CD4-positive, alpha-beta memory T cell (primary cell): Measurements from ENCODE around the gene SLC15A3. TPM values are rescaled to one million over a fixed set of nuclear protein-coding genes. Genes with fewer than 3 reads are reported as not detected.

ENCODE experiments used
- CTCF ChIA-PET: fragments of 350-600 bp; sonication (Branson Sonifier 250); formaldehyde crosslinking; loops from one replicate; lab custom pipeline; 2021; ENCODE audit warnings: inconsistent platforms; ENCODE audit not compliant: partially characterized antibody; lab: Charles Lee
- POLR2A ChIA-PET: fragments of 350-600 bp; sonication (Branson Sonifier 250); formaldehyde crosslinking; loops from one replicate; lab custom pipeline; 2021; ENCODE audit not compliant: partially characterized antibody; lab: Charles Lee
- DNase-seq, 5 donors: peaks; one replicate each; pipeline versions ENCODE4 v3.0.0 to v3.0.0-alpha.2; 2020 to 2022; ENCODE audit warnings: mixed read lengths in 1 of 5
- H3K27ac ChIP-seq: one replicate; pipeline ENCODE4 v1.7.0; 2013; ENCODE audit warnings: low read depth, low read length
- H3K27me3 ChIP-seq: 2 replicates; pipeline ENCODE4 v1.7.0; 2013; ENCODE audit warnings: mild to moderate bottlenecking, low read length, moderate library complexity; ENCODE audit not compliant: insufficient read depth
- H3K36me3 ChIP-seq: 2 replicates; pipeline ENCODE4 v1.7.0; 2013; ENCODE audit warnings: mild to moderate bottlenecking, low read length, moderate library complexity; ENCODE audit not compliant: insufficient read depth
- H3K4me1 ChIP-seq: 2 replicates; pipeline ENCODE4 v1.7.0; 2013; ENCODE audit warnings: mild to moderate bottlenecking, low read length, moderate library complexity; ENCODE audit not compliant: insufficient read depth
- H3K4me3 ChIP-seq, 2 donors: one replicate each; pipeline ENCODE4 v1.7.0; 2013; ENCODE audit warnings: low read length in 2 of 2, mild to moderate bottlenecking in 1 of 2
- H3K9me3 ChIP-seq, 2 donors: one replicate each; pipeline ENCODE4 v1.7.0; 2013; ENCODE audit warnings: low read length in 2 of 2, control low read depth in 1 of 2; ENCODE audit not compliant: control insufficient read depth in 1 of 2
- H3K27ac Mint-ChIP-seq, 7 donors: one replicate each; pipeline ENCODE4 v1.8.0; 2020 to 2021; ENCODE audit warnings: mixed read lengths in 7 of 7, mild to moderate bottlenecking in 6 of 7, inconsistent platforms in 3 of 7, moderate library complexity in 3 of 7
- H3K27me3 Mint-ChIP-seq, 2 donors: one replicate each; pipeline ENCODE4 v1.8.0; 2020 to 2021; ENCODE audit warnings: mixed read lengths in 2 of 2
- H3K36me3 Mint-ChIP-seq, 2 donors: one replicate each; pipeline ENCODE4 v1.8.0; 2020 to 2021; ENCODE audit warnings: mixed read lengths in 2 of 2, inconsistent platforms in 1 of 2, mild to moderate bottlenecking in 1 of 2
- H3K4me1 Mint-ChIP-seq, 4 donors: one replicate each; pipeline ENCODE4 v1.8.0; 2020 to 2021; ENCODE audit warnings: mixed read lengths in 4 of 4, mild to moderate bottlenecking in 1 of 4
- H3K4me3 Mint-ChIP-seq, 8 donors: one replicate each; pipeline ENCODE4 v1.8.0; 2020 to 2021; ENCODE audit warnings: mixed read lengths in 8 of 8, mild to moderate bottlenecking in 7 of 8, moderate library complexity in 6 of 8, inconsistent platforms in 3 of 8
- H3K9me3 Mint-ChIP-seq, 8 donors: one replicate each; pipeline ENCODE4 v1.8.0; 2020 to 2021; ENCODE audit warnings: mixed read lengths in 8 of 8, mild to moderate bottlenecking in 5 of 8, inconsistent platforms in 3 of 8, moderate library complexity in 1 of 8
- intact Hi-C: fragments of 100-400 bp; cut with micrococcal nuclease; formaldehyde crosslinking; loops from one replicate; pipeline ENCODE4 v1.15.1; 2023
- polyA plus RNA-seq, 2 donors: library from polyadenylated mRNA; unstranded; fragments of 300-500 nt; fragmentation: Illumina TruSeq; gene quantifications; one replicate each; pipeline ENCODE4 v1.2.3, GENCODE V29; 2021
- total RNA-seq, 2 experiments: library from RNA; stranded (reverse); gene quantifications; one replicate each; pipeline ENCODE4 v1.2.3, GENCODE V29; 2021

The SLC15A3 gene
- total and polyA plus RNA-seq, 4 experiments from 2014 or later: 0.29 to 5.4 (median 4.6) TPM; not detected in 1

GRCh38 chr11:60916669-60917206 lies 35.2 kb downstream of the SLC15A3 start:
- intact Hi-C loops: no loop called here
- Histone ChIP-seq H3K27ac (no peak overlapping the region), H3K4me1 (peaks cover 39% of the 10 kb centered on the region), H3K36me3 (peaks cover 27% of the 10 kb centered on the region), H3K9me3 (no peaks in the 10 kb centered on the region), H3K4me3 (no peak overlapping the region), H3K27me3 (no peaks in the 10 kb centered on the region)
- peak overlapping the region in 4 of 8 donors; percentile 16 to 55 (median 38) for H3K4me3 Mint-ChIP-seq
- peaks cover 26 to 52% (median 39%) of the 10 kb centered on the region in 4 donors for H3K4me1 Mint-ChIP-seq
- ChIA-PET CTCF (interaction anchor here (1.2 to 5.2 kb wide), 4 partner anchors 14 to 212 kb away, joined by 3 to 117 read pairs (median 4); partner anchors contain the start of gene PRPF19), POLR2A (interaction anchor here (0.6 to 4.8 kb wide), 3 partner anchors 14 to 213 kb away, joined by 3 to 111 read pairs (median 12); partner anchors contain the start of gene PRPF19)
- peaks cover 32 to 52% of the 10 kb centered on the region in 2 donors for H3K36me3 Mint-ChIP-seq
- no peaks in the 10 kb centered on the region for H3K27me3 Mint-ChIP-seq
- peak overlapping the region in 6 of 7 donors; percentile 14 to 82 (median 50) for H3K27ac Mint-ChIP-seq
- H3K9me3 Mint-ChIP-seq: no peaks in the 10 kb centered on the region
- no peak for DNase-seq

- Histone ChIP-seq H3K4me3 (peak overlapping the region; percentile 79 to 96), H3K9me3 (no peaks in the 10 kb centered on the region), H3K27ac (peak overlapping the region; percentile 96), H3K4me1 (peaks cover 47% of the 10 kb centered on the region), H3K36me3 (peaks cover 14% of the 10 kb centered on the region), H3K27me3 (no peaks in the 10 kb centered on the region)
- ChIA-PET CTCF (interaction anchor here (0.6 to 5.2 kb wide), 26 partner anchors 9 to 419 kb away, joined by 3 to 117 read pairs (median 3); partner anchors contain the start of genes PRPF19 and TMEM132A), POLR2A (interaction anchor here (0.7 to 4.8 kb wide), 25 partner anchors 8 to 477 kb away, joined by 3 to 111 read pairs (median 5); partner anchors contain the start of genes CD5, CYB561A3, PRPF19 and TMEM132A)
- Mint-ChIP-seq H3K27ac (peak overlapping the region; percentile 82 to 96 (median 94)), H3K4me1 (peaks cover 31 to 64% (median 44%) of the 10 kb centered on the region in 4 donors), H3K4me3 (peak overlapping the region; percentile 88 to 97 (median 92)), H3K36me3 (peaks cover 18 to 38% of the 10 kb centered on the region in 2 donors), H3K27me3 (no peaks in the 10 kb centered on the region), H3K9me3 (no peaks in the 10 kb centered on the region)
- peak; percentile 63 to 86 (median 68) for DNase-seq
- intact Hi-C loops: loop anchor here (1.0 to 2.0 kb wide), 5 partner anchors 37 to 272 kb away; partner anchors contain the start of genes CD6, SLC15A3 and VPS37C
Measured at GRCh38 chr11:60915248-60915914, 36.6 kb downstream of the SLC15A3 start.

GRCh38 chr11:60914633-60915247 lies 37.2 kb downstream of the SLC15A3 start:
- Mint-ChIP-seq H3K4me3 (peak overlapping the region; percentile 88 to 97 (median 92)), H3K36me3 (peaks cover 12 to 32% of the 10 kb centered on the region in 2 donors), H3K27ac (peak overlapping the region; percentile 82 to 96 (median 94)), H3K4me1 (peaks cover 31 to 65% (median 44%) of the 10 kb centered on the region in 4 donors), H3K9me3 (no peaks in the 10 kb centered on the region), H3K27me3 (no peaks in the 10 kb centered on the region)
- Histone ChIP-seq H3K27me3 (no peaks in the 10 kb centered on the region), H3K4me3 (peak overlapping the region; percentile 79 to 96), H3K27ac (peak overlapping the region; percentile 96), H3K36me3 (peaks cover 7% of the 10 kb centered on the region), H3K4me1 (peaks cover 47% of the 10 kb centered on the region), H3K9me3 (no peaks in the 10 kb centered on the region)
- CTCF ChIA-PET: interaction anchor here (0.7 to 5.2 kb wide), 19 partner anchors 12 to 419 kb away, joined by 3 to 117 read pairs (median 4); partner anchors contain the start of gene PRPF19
- DNase-seq: peak in 4 of 5 donors; percentile 32 to 57 (median 43)
- intact Hi-C loops: loop anchor here (1.0 to 2.0 kb wide), 6 partner anchors 8 to 273 kb away; partner anchors contain the start of genes CD6, PRPF19, SLC15A3 and VPS37C
- POLR2A ChIA-PET: interaction anchor here (0.7 to 4.8 kb wide), 26 partner anchors 7 to 515 kb away, joined by 3 to 111 read pairs (median 5); partner anchors contain the start of genes CD5, CPSF7, CYB561A3 and PRPF19

- peak; percentile 90 to 92 (median 91) for DNase-seq
- H3K4me1 ChIP-seq: peaks cover 47% of the 10 kb centered on the region
- H3K36me3 ChIP-seq: peaks cover 4% of the 10 kb centered on the region
- H3K4me1 Mint-ChIP-seq: peaks cover 31 to 65% (median 44%) of the 10 kb centered on the region in 4 donors
- ChIA-PET POLR2A (interaction anchor here (0.7 to 4.8 kb wide), 27 partner anchors 9 to 1054 kb away, joined by 3 to 111 read pairs (median 5); partner anchors contain the start of genes CD5, CPSF7, CYB561A3 and PRPF19), CTCF (interaction anchor here (0.6 to 5.2 kb wide), 16 partner anchors 10 to 422 kb away, joined by 3 to 117 read pairs (median 4); partner anchors contain the start of genes PRPF19 and TMEM132A)
- peaks cover 5 to 25% of the 10 kb centered on the region in 2 donors for H3K36me3 Mint-ChIP-seq
- peak within 1 kb of the TSS; percentile 79 to 96 for H3K4me3 ChIP-seq
- no peaks in the 10 kb centered on the region for H3K9me3 Mint-ChIP-seq
- no peaks in the 10 kb centered on the region for H3K27me3 Mint-ChIP-seq
- no peaks in the 10 kb centered on the region for H3K27me3 ChIP-seq
- H3K27ac ChIP-seq: peak within 1 kb of the TSS; percentile 96
- H3K9me3 ChIP-seq: no peaks in the 10 kb centered on the region
- intact Hi-C loops: loop anchor here (1.0 to 2.0 kb wide), 4 partner anchors 8 to 215 kb away; partner anchors contain the start of genes CD6, PRPF19 and SLC15A3
- peak within 1 kb of the TSS; percentile 92 to 100 (median 98) for H3K4me3 Mint-ChIP-seq
- H3K27ac Mint-ChIP-seq: peak within 1 kb of the TSS; percentile 87 to 99 (median 98)
Measured at GRCh38 chr11:60913793-60914632, 38.0 kb downstream of the SLC15A3 start, which contains the start of gene TMEM109. Gene TMEM109, plus strand, starts transcription at chr11:60914158. Its CDS starts 5,536 bp downstream, at chr11:60919694.

- intact Hi-C loops: no loop called here
- Mint-ChIP-seq H3K27ac (peak overlapping the region; percentile 87 to 99 (median 97)), H3K4me3 (peak overlapping the region in 7 of 8 donors; percentile 56 to 100 (median 98)), H3K4me1 (peaks cover 31 to 74% (median 44%) of the 10 kb centered on the region in 4 donors), H3K36me3 (peaks cover 3 to 19% of the 10 kb centered on the region in 2 donors), H3K9me3 (no peaks in the 10 kb centered on the region), H3K27me3 (no peaks in the 10 kb centered on the region)
- Histone ChIP-seq H3K4me1 (peaks cover 47% of the 10 kb centered on the region), H3K36me3 (no peaks in the 10 kb centered on the region), H3K27ac (peak overlapping the region; percentile 96), H3K27me3 (no peaks in the 10 kb centered on the region), H3K9me3 (no peaks in the 10 kb centered on the region), H3K4me3 (peak overlapping the region; percentile 79 to 96)
- CTCF ChIA-PET: interaction anchor here (0.7 to 5.2 kb wide), 13 partner anchors 10 to 423 kb away, joined by 3 to 117 read pairs (median 3); partner anchors contain the start of gene PRPF19
- POLR2A ChIA-PET: interaction anchor here (0.6 to 4.8 kb wide), 27 partner anchors 10 to 1055 kb away, joined by 3 to 111 read pairs (median 5); partner anchors contain the start of genes CD5, CD6, CPSF7 and CYB561A3
- DNase-seq: no peak
Measured at GRCh38 chr11:60912851-60913528, 39.0 kb downstream of the SLC15A3 start.
